DOHH2 (cell line): ENCODE results near the gene GCFC2.

Source experiments
- H3F3A ChIP-seq: fragments of 200-600 bp; sonication (generic), shearing (Covaris generic); 2 replicates; pipeline ENCODE4 v1.6.0; 2016; ENCODE audit warnings: antibody characterized with exemption, mild to moderate bottlenecking; ENCODE audit not compliant: control insufficient read depth, insufficient read depth
- H3K27ac ChIP-seq: fragments of 200-600 bp; sonication (generic); 2 replicates; pipeline ENCODE4 v1.5.1; 2014; ENCODE audit warnings: low read depth, mild to moderate bottlenecking, low read length, moderate library complexity
- H3K27me3 ChIP-seq: fragments of 200-600 bp; sonication (generic); 2 replicates; pipeline ENCODE4 v1.6.1; 2014; ENCODE audit warnings: mild to moderate bottlenecking, low read length, mixed read lengths; ENCODE audit not compliant: control insufficient read depth
- H3K36me3 ChIP-seq: fragments of 200-600 bp; sonication (generic); 2 replicates; pipeline ENCODE4 v1.6.1; 2014; ENCODE audit warnings: mild to moderate bottlenecking, low read length, moderate library complexity, mixed read lengths; ENCODE audit not compliant: control insufficient read depth
- H3K4me1 ChIP-seq: fragments of 200-600 bp; sonication (generic); 2 replicates; pipeline ENCODE4 v1.6.1; 2014; ENCODE audit warnings: mild to moderate bottlenecking, low read length, mixed read lengths; ENCODE audit not compliant: control insufficient read depth
- H3K4me2 ChIP-seq: fragments of 200-600 bp; sonication (generic); 2 replicates; pipeline ENCODE4 v1.6.0; 2014; ENCODE audit warnings: mild to moderate bottlenecking, low read length, moderate library complexity
- H3K4me3 ChIP-seq: fragments of 200-600 bp; sonication (generic); 2 replicates; pipeline ENCODE4 v1.5.1; 2014; ENCODE audit warnings: mild to moderate bottlenecking, low read length, mixed read lengths
- H3K79me2 ChIP-seq: fragments of 200-600 bp; sonication (generic); 2 replicates; pipeline ENCODE4 v1.6.1; 2014; ENCODE audit warnings: mild to moderate bottlenecking, low read length, mixed read lengths; ENCODE audit not compliant: control insufficient read depth
- H3K9me2 ChIP-seq: fragments of 200-600 bp; sonication (generic); replicated peaks from 2 replicates; pipeline ENCODE4 v1.6.1; 2014; ENCODE audit warnings: mild to moderate bottlenecking, low read length, mixed read lengths; ENCODE audit not compliant: control insufficient read depth
- H3K9me3 ChIP-seq: fragments of 200-600 bp; sonication (generic); 2 replicates; pipeline ENCODE4 v1.6.1; 2014; ENCODE audit warnings: antibody characterized with exemption, low read length, mixed read lengths; ENCODE audit not compliant: control insufficient read depth, insufficient read depth
- H4K20me1 ChIP-seq: fragments of 200-600 bp; sonication (generic); 2 replicates; pipeline ENCODE4 v1.6.0; 2014; ENCODE audit warnings: low read depth, mild to moderate bottlenecking, antibody characterized with exemption, low read length, moderate library complexity; ENCODE audit not compliant: control insufficient read depth, insufficient read depth
- CTCF ChIP-seq: fragments of 200-600 bp; sonication (generic); IDR thresholded peaks from one replicate; pipeline ENCODE4 v1.5.1; 2014; ENCODE audit warnings: antibody characterized with exemption, mild to moderate bottlenecking, low read depth, low read length; ENCODE audit not compliant: poor library complexity, severe bottlenecking
- EZH2phosphoT487 ChIP-seq: fragments of 200-600 bp; sonication (generic); IDR thresholded peaks from 2 replicates; pipeline ENCODE4 v1.6.1; 2017; ENCODE audit warnings: borderline replicate concordance, mild to moderate bottlenecking, antibody characterized with exemption, low read length, moderate library complexity, mixed read lengths

GCFC2 gene

GRCh38 chr2:75666911-75667310 lies 43.8 kb downstream of the GCFC2 start:
- Histone ChIP-seq H3K9me2 (no peaks in the 10 kb centered on the region), H4K20me1 (no peaks in the 10 kb centered on the region), H3K4me2 (no peak overlapping the region), H3K36me3 (peaks cover 74% of the 10 kb centered on the region), H3F3A (no peaks in the 10 kb centered on the region; the same call in 1 of the 2 replicates), H3K4me1 (no peaks in the 10 kb centered on the region), H3K9me3 (no peaks in the 10 kb centered on the region), H3K4me3 (no peak overlapping the region), H3K79me2 (no peaks in the 10 kb centered on the region), H3K27me3 (no peaks in the 10 kb centered on the region), H3K27ac (no peak overlapping the region)
- TF ChIP-seq CTCF (no peak), EZH2phosphoT487 (no peak)

- Histone ChIP-seq H3K9me3 (no peaks in the 10 kb centered on the region), H3F3A (no peaks in the 10 kb centered on the region), H3K9me2 (no peaks in the 10 kb centered on the region), H3K4me2 (no peak overlapping the region), H3K27ac (no peak overlapping the region), H3K79me2 (peaks cover 26% of the 10 kb centered on the region), H3K36me3 (peaks cover 98% of the 10 kb centered on the region), H3K27me3 (no peaks in the 10 kb centered on the region), H3K4me1 (no peaks in the 10 kb centered on the region), H3K4me3 (no peak overlapping the region), H4K20me1 (no peaks in the 10 kb centered on the region)
- no peak for TF ChIP-seq CTCF
- TF ChIP-seq EZH2phosphoT487, result no peak
Observed at GRCh38 chr2:75657798-75658197, 52.9 kb downstream of the GCFC2 start.

- peaks cover 98% of the 10 kb centered on the region for H3K36me3 ChIP-seq
Observed at GRCh38 chr2:75656563-75656962, 54.2 kb downstream of the GCFC2 start.

More at GRCh38 chr2:75656563-75656962, 54.2 kb downstream of the GCFC2 start:
- TF ChIP-seq EZH2phosphoT487, result no peak
- no peak for TF ChIP-seq CTCF
- Histone ChIP-seq H3F3A (no peaks in the 10 kb centered on the region), H3K79me2 (peaks cover 26% of the 10 kb centered on the region), H3K9me3 (no peaks in the 10 kb centered on the region), H3K4me2 (no peak overlapping the region), H3K4me3 (no peak overlapping the region), H3K27me3 (no peaks in the 10 kb centered on the region), H3K4me1 (no peaks in the 10 kb centered on the region), H4K20me1 (no peaks in the 10 kb centered on the region), H3K9me2 (no peaks in the 10 kb centered on the region), H3K27ac (no peak overlapping the region)
